OCI-LY1 (cell line): ENCODE data around the gene SLC27A2.

Source experiments
- H2AFZ ChIP-seq: fragments of 200-600 bp; sonication (generic), shearing (Covaris generic); 2 replicates; pipeline ENCODE4 v1.6.0; 2014; ENCODE audit warnings: antibody characterized with exemption, mild to moderate bottlenecking, low read length
- H3F3A ChIP-seq: fragments of 200-600 bp; sonication (generic), shearing (Covaris generic); 2 replicates; pipeline ENCODE4 v1.6.0; 2014; ENCODE audit warnings: mild to moderate bottlenecking, antibody characterized with exemption, low read length, moderate library complexity; ENCODE audit not compliant: insufficient read depth
- H3K27ac ChIP-seq: fragments of 200-600 bp; sonication (generic); 2 replicates; pipeline ENCODE4 v1.5.1; 2014; ENCODE audit warnings: low read length, mixed run types, mild to moderate bottlenecking, low read depth; ENCODE audit not compliant: poor library complexity, severe bottlenecking
- H3K27me3 ChIP-seq: fragments of 200-600 bp; sonication (generic); 2 replicates; pipeline ENCODE4 v1.6.0; 2014; ENCODE audit warnings: antibody characterized with exemption, mild to moderate bottlenecking, low read length, moderate library complexity; ENCODE audit not compliant: insufficient read depth
- H3K36me3 ChIP-seq: fragments of 200-600 bp; sonication (generic); 2 replicates; pipeline ENCODE4 v1.6.1; 2014; ENCODE audit warnings: mild to moderate bottlenecking, antibody characterized with exemption, low read length, moderate library complexity, mixed read lengths; ENCODE audit not compliant: insufficient read depth
- H3K4me1 ChIP-seq: fragments of 200-600 bp; sonication (generic); 2 replicates; pipeline ENCODE4 v1.5.1; 2014; ENCODE audit warnings: mild to moderate bottlenecking, low read length, moderate library complexity; ENCODE audit not compliant: insufficient read depth, severe bottlenecking
- H3K4me2 ChIP-seq: fragments of 200-600 bp; sonication (generic), shearing (Covaris generic); 2 replicates; pipeline ENCODE4 v1.6.1; 2014; ENCODE audit warnings: low read length
- H3K4me3 ChIP-seq: fragments of 200-600 bp; sonication (generic); 2 replicates; pipeline ENCODE4 v1.5.1; 2014; ENCODE audit warnings: low read length, low read depth, mild to moderate bottlenecking, mixed read lengths; ENCODE audit not compliant: poor library complexity, severe bottlenecking
- H3K79me2 ChIP-seq: fragments of 200-600 bp; shearing (Covaris generic); 2 replicates; pipeline ENCODE4 v1.6.1; 2016; ENCODE audit warnings: mixed run types, low read length, mixed read lengths; ENCODE audit not compliant: insufficient read depth
- H3K9ac ChIP-seq: fragments of 200-600 bp; sonication (generic), shearing (Covaris generic); 2 replicates; pipeline ENCODE4 v1.6.1; 2014; ENCODE audit warnings: mild to moderate bottlenecking, low read length, mixed read lengths
- H3K9me2 ChIP-seq: fragments of 200-600 bp; sonication (generic), shearing (Covaris generic); 2 replicates; pipeline ENCODE4 v1.6.1; 2014; ENCODE audit warnings: low read depth, mild to moderate bottlenecking, low read length, mixed read lengths
- H3K9me3 ChIP-seq: fragments of 200-600 bp; shearing (Covaris generic); 2 replicates; pipeline ENCODE4 v1.6.1; 2014; ENCODE audit warnings: low read length, mixed read lengths
- H4K20me1 ChIP-seq: fragments of 200-600 bp; sonication (generic), shearing (Covaris generic); 2 replicates; pipeline ENCODE4 v1.6.0; 2016; ENCODE audit warnings: mild to moderate bottlenecking, low read length; ENCODE audit not compliant: insufficient read depth
- CTCF ChIP-seq: fragments of 200-600 bp; sonication (generic), shearing (Covaris generic); IDR thresholded peaks from 2 replicates; pipeline ENCODE4 v1.5.1; 2017; ENCODE audit warnings: mild to moderate bottlenecking, antibody characterized with exemption, low read length, moderate library complexity, mixed read lengths
- EZH2 ChIP-seq: fragments of 200-600 bp; sonication (generic), shearing (Covaris generic); IDR thresholded peaks from 2 replicates; pipeline ENCODE4 v1.8.0; 2017; ENCODE audit warnings: borderline replicate concordance, mixed run types, mild to moderate bottlenecking, antibody characterized with exemption, low read length, moderate library complexity, mixed read lengths

SLC27A2 gene

DNA sequence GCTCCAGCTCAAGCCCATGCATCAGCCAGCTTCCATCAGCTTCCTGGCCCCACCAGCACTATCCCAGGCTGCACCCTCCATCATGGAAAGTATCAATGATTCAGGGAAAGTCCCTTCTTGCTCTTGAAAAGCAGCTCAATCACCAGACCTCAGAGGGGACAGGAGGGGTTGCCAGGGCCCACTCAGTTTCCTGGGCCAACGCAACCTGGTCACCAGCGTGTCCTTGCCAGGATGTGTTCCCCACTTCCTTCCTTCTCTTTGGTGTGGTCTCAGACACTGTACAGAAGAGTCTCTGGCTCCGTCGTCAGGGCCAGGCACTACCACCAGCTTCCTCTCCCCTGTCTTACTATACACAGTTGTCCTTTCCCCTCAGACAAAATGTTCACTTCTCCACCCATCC is 80.5 kb downstream of the SLC27A2 start:
- Histone ChIP-seq H3K27me3 (0 out of 2 replicates have a peak, but pooled peaks cover 4% of the 10 kb centered on the region), H3F3A (no peaks in the 10 kb centered on the region), H3K4me3 (no peak overlapping the region), H3K9me3 (no peaks in the 10 kb centered on the region), H3K9me2 (no peaks in the 10 kb centered on the region), H3K27ac (no peak overlapping the region), H3K36me3 (no peaks in the 10 kb centered on the region), H3K4me2 (no peak overlapping the region), H3K9ac (no peak overlapping the region), H4K20me1 (no peaks in the 10 kb centered on the region), H3K79me2 (no peaks in the 10 kb centered on the region), H2AFZ (no peak overlapping the region), H3K4me1 (no peaks in the 10 kb centered on the region)
- no peak for TF ChIP-seq CTCF

DNA sequence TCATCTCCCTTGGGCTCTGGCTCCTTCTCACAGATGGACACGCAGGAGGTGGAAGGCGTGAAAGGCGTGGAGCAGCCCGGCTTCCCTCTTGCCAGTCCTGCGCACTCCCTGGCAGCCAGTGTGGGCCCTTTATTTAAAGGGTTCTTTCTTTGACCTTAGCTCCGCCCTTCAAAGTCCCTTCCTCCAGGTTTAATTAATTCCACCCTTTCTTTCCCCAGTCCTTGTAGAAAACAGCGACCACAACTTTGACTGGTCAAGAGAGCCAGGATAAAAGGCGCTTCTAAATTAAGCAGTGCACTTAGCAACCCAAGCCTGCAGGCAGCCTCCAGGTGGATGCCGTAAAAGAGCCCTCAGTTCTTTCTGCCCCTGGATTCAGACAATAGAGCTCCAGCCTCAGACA is 83.6 kb downstream of the SLC27A2 start, which contains the start of gene HDC:
Gene HDC (minus strand): TSS at position 107 of the 400 bp plus-strand sequence. CDS start 103 bp downstream, at position 4.
- Histone ChIP-seq H3K9ac (no peak within 1 kb of the TSS), H2AFZ (no peak within 1 kb of the TSS), H3K36me3 (no peaks in the 10 kb centered on the region), H3K4me3 (no peak within 1 kb of the TSS), H3K79me2 (no peaks in the 10 kb centered on the region), H3K4me1 (no peaks in the 10 kb centered on the region), H3F3A (no peaks in the 10 kb centered on the region), H3K27ac (no peak within 1 kb of the TSS), H3K9me3 (no peaks in the 10 kb centered on the region), H3K4me2 (no peak within 1 kb of the TSS), H4K20me1 (no peaks in the 10 kb centered on the region), H3K9me2 (no peaks in the 10 kb centered on the region), H3K27me3 (0 out of 2 replicates have a peak, but pooled peaks cover 4% of the 10 kb centered on the region)
- TF ChIP-seq CTCF: no peak
- no peak for TF ChIP-seq EZH2

GRCh38 chr15:50267577-50267976 is 85.6 kb downstream of the SLC27A2 start:
- Histone ChIP-seq H3K4me2 (no peak overlapping the region), H3K4me3 (no peak overlapping the region), H3K79me2 (no peaks in the 10 kb centered on the region), H2AFZ (no peak overlapping the region), H3K36me3 (no peaks in the 10 kb centered on the region), H3K9me2 (no peaks in the 10 kb centered on the region), H3K27me3 (0 out of 2 replicates have a peak, but pooled peaks cover 4% of the 10 kb centered on the region), H3K9me3 (no peaks in the 10 kb centered on the region), H3K4me1 (no peaks in the 10 kb centered on the region), H3K27ac (no peak overlapping the region), H3K9ac (no peak overlapping the region), H4K20me1 (no peaks in the 10 kb centered on the region), H3F3A (no peaks in the 10 kb centered on the region)
- TF ChIP-seq EZH2 (no peak), CTCF (no peak)
